KBM-7 (cell line): ENCODE results near the gene RPP30.

ENCODE experiments used
- DNase-seq: peaks from one replicate; pipeline ENCODE4 v3.0.0-alpha.2; 2015
- in situ Hi-C: fragments of 300-500 bp; cut with MboI; formaldehyde crosslinking; loops from 2 replicates; pipeline ENCODE4 v1.14.3; 2020; ENCODE audit warnings: low sequenced_read_pairs, low pct_unique_long_range_greater_than_20kb, mixed read lengths

The RPP30 gene

GRCh38 chr10:90871766-90872647, at the start of gene RPP30:
Gene RPP30, plus strand, starts transcription at chr10:90871974. Its CDS starts 13 bp downstream, at chr10:90871987.
- in situ Hi-C loops: loop anchor here (25.0 kb wide), 1 partner anchor 1085 kb away; no protein-coding TSS in a partner anchor
- DNase-seq: peak; percentile 80

GRCh38 chr10:90822508-90822907, 49.3 kb upstream of the RPP30 start:
- in situ Hi-C loops: no loop called here

GRCh38 chr10:90832111-90832510, 39.7 kb upstream of the RPP30 start:
- DNase-seq: no peak
- in situ Hi-C loops: no loop called here

More at GRCh38 chr10:90822508-90822907, 49.3 kb upstream of the RPP30 start:
- no peak for DNase-seq

- no peak for DNase-seq
- in situ Hi-C loops: no loop called here
Observed at GRCh38 chr10:90834326-90834725, 37.4 kb upstream of the RPP30 start.

DNA sequence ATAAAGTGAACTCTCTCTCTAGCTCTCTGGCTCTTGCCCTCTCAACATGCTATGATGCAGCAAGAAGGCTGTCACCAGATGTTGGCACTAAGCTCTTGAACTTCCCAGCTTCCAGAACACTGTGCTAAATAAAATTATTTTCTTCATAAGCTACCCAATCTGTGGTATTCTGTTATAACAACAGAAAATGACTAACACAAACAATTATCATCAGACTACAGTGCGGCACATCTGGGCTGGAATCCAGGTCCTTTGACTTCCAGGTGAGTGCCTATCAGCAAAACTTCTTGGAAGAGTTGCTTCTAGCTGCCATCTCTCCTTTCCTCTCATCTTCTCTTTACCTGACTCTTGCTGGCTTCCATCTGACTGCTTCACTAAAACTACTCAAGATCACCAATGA, 34.3 kb upstream of the RPP30 start:
- DNase-seq: no peak
- in situ Hi-C loops: no loop called here

DNA sequence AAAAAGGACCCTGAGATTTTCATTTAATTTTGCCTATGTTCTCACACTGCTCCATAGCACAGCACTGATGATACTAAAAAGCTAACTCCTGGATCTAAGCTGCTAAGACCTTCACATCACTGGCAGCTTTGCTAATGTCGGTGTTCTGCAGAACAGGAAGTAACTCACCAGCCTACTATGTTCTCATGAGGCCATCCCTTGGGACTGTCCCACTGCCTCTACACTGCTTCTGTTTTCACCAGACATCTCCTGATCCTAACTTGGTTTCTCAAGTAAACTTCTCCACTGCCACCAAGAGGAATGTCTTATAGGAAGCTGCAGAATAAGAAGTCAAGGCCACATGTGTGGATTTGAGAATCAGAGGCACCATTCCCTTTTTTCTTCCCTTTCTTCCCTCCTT, 29.0 kb upstream of the RPP30 start:
- in situ Hi-C loops: no loop called here
- no peak for DNase-seq

GRCh38 chr10:90845726-90846125, 26.0 kb upstream of the RPP30 start:
- DNase-seq: no peak
- in situ Hi-C loops: no loop called here

- in situ Hi-C loops: no loop called here
- DNase-seq: no peak
Observed at GRCh38 chr10:90846746-90847145, 25.0 kb upstream of the RPP30 start.

DNA sequence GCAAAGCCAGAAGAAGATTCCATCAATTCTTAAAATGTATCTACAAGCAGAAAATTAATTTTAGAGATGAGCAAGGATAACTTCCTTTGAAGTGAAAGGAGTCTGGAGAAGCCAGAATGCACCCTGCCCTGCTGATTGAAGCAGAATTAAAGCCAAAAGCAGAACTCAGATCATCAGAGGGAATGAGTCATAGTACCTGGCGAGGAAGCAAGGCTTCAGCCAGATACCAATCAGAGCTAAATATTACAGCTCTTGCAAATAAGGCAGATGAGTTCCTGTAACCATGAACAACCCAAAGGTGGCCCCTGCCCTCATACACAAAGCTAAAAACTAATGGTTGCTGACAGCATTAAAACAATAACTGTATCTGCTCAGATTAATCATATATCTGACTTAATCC, 24.3 kb upstream of the RPP30 start:
- DNase-seq: peak; percentile 12
- in situ Hi-C loops: no loop called here

DNA sequence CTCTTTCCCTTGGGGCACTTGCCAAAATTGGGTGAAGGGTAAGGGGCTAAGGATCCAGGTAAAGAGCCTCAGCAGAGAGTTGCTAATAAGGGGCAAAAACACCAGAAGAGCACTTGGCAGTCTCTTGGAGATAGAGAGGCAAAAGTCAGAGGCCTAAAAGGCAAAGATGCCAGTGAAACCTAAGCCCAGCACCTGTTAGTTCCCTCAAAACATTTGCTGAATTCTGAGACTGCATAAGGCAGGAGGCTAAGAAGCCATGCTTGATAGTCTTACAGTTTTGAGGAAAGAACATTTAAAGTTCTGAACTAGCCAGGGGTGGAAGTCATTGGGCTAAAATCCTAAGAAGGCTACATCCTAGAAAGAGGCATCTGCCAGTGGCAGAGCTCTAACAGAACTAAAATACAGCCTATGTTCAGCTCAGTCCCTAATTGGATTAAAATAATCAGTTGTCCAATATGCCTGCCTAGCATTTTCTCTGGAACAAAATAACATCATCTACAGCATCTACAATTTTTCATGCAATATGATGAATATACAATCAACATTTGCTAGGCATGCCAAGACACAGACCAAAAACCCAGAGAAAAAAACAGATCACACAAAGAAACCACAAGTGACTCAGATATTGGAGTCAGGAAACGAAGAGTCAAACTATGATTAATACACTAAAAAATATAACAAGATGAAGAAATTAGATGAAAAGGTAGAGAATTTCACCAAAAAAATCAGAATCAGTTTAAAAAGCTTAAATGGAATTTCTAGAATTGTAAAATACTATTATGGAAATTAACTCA, 21.6 kb upstream of the RPP30 start:
- DNase-seq: no peak
- in situ Hi-C loops: loop anchor here (25.0 kb wide), 1 partner anchor 1063 kb away; no protein-coding TSS in a partner anchor

DNA sequence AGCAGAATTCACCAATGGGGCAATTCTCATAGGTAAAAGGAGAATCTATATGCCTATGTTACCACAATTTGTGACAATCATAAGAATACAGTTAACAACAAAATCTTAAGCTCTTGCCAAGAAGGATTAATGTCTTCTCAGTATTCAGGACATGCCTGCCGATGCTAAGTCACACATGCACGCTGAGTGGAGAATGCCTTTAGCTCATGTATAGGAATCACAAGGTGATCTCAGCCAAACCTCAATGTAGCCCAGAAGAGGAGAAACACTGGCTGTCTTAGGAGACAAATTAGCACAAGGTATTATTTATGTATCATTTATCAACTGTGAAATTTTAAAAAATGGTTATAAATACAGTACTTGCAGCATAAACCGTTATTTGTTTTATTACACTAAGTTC, 16.6 kb upstream of the RPP30 start:
- in situ Hi-C loops: loop anchor here (25.0 kb wide), 1 partner anchor 1068 kb away; no protein-coding TSS in a partner anchor
- DNase-seq: no peak

DNA sequence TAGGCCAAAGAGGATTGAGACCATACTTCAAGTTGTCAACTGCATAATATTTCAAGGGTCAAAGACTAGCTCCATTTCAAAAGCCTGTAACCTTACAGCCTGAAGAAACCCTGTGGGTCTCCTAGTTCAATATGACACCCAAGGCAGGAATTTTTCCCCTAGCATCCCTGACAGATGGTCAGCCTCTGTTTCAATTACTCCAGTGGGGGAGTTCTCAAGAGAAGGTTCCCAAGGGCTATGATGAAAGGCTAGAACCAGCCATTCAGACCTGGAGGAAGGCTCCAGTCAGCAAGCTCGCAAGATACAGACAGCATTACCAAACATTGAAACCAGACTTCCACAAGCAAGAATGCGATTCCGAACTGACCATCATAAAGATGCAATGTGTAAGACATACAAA, 15.5 kb upstream of the RPP30 start:
- DNase-seq: no peak
- in situ Hi-C loops: loop anchor here (25.0 kb wide), 1 partner anchor 1069 kb away; no protein-coding TSS in a partner anchor

- in situ Hi-C loops: loop anchor here (25.0 kb wide), 1 partner anchor 1070 kb away; no protein-coding TSS in a partner anchor
- DNase-seq: no peak
Observed at GRCh38 chr10:90856964-90857634, 14.7 kb upstream of the RPP30 start.

- peak; percentile 62 for DNase-seq
- in situ Hi-C loops: loop anchor here (25.0 kb wide), 1 partner anchor 1071 kb away; no protein-coding TSS in a partner anchor
Observed at GRCh38 chr10:90857635-90858460, 13.9 kb upstream of the RPP30 start, which contains the start of gene HTR7. Gene HTR7, minus strand, starts transcription at chr10:90858039. Its CDS starts 368 bp downstream, at chr10:90857671.

GRCh38 chr10:90858461-90858968, 13.3 kb upstream of the RPP30 start:
- in situ Hi-C loops: loop anchor here (25.0 kb wide), 1 partner anchor 1071 kb away; no protein-coding TSS in a partner anchor
- DNase-seq: no peak

DNA sequence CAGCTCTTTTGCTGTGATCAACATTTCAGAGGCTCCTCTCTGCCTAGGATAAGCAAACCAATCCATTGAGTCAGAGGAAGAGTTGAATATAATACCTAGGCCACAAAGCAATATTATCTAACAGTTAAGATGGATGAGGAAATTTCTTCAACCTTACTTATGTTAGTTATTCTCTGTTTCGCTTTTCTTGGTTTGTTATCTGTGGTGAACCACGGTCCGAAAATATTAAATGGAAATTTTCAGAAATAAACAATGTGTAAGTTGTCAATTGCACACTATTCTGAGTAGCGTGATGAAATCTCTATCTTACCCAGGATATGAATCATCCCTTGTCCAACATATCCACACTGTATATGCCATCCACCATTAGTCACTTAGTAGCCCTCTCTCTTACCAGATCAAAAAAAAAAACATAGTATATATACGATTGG, 12.4 kb upstream of the RPP30 start:
- in situ Hi-C loops: loop anchor here (25.0 kb wide), 1 partner anchor 1072 kb away; no protein-coding TSS in a partner anchor
- no peak for DNase-seq

- no peak for DNase-seq
- in situ Hi-C loops: loop anchor here (25.0 kb wide), 1 partner anchor 1073 kb away; no protein-coding TSS in a partner anchor
Observed at GRCh38 chr10:90860790-90861189, 11.0 kb upstream of the RPP30 start.
